Measurements from ENCODE around the gene DCBLD1.

DCBLD1 gene

DNA sequence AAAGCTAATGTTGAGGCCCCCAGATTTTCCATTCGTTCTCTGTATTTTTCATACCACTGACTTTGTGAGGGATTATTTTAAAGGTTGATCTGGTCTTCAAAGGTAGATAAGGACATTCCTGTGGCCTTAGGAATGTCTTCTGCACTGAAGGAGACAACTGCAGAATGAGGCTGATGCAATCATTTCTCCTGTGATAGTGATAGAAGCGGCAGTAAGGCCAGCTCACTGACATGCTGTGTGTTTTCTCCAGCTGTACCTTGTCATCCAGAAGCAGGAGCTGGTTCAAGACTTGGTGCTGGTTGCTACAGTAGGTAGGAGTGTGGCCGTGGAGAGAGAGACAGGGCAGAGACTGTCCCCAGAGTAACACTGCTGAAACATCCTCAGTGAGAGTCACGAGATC, 53.8 kb downstream of the DCBLD1 start:
- no peak for DNase-seq (ENCODE audit: insufficient read length, low spot score)
- no peak for FAIRE-seq
- TF ChIP-seq, protein P1, sequence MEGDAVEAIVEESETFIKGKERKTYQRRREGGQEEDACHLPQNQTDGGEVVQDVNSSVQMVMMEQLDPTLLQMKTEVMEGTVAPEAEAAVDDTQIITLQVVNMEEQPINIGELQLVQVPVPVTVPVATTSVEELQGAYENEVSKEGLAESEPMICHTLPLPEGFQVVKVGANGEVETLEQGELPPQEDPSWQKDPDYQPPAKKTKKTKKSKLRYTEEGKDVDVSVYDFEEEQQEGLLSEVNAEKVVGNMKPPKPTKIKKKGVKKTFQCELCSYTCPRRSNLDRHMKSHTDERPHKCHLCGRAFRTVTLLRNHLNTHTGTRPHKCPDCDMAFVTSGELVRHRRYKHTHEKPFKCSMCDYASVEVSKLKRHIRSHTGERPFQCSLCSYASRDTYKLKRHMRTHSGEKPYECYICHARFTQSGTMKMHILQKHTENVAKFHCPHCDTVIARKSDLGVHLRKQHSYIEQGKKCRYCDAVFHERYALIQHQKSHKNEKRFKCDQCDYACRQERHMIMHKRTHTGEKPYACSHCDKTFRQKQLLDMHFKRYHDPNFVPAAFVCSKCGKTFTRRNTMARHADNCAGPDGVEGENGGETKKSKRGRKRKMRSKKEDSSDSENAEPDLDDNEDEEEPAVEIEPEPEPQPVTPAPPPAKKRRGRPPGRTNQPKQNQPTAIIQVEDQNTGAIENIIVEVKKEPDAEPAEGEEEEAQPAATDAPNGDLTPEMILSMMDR (IDR thresholded peaks at IDR 0.05; ENCODE audit: insufficient read depth, missing control alignments), result no peak

GRCh38 chr6:117538615-117539014, 56.1 kb downstream of the DCBLD1 start:
- DNase-seq (ENCODE audit: insufficient read length, low spot score) (no peak), FAIRE-seq (no peak)
- TF ChIP-seq, protein P1 (IDR thresholded peaks at IDR 0.05; ENCODE audit: insufficient read depth, missing control alignments), result no peak

GRCh38 chr6:117540670-117541069, 58.2 kb downstream of the DCBLD1 start:
- DNase-seq (ENCODE audit: insufficient read length, low spot score) (no peak), FAIRE-seq (no peak)
- TF ChIP-seq, protein P1 (IDR thresholded peaks at IDR 0.05; ENCODE audit: insufficient read depth, missing control alignments), result no peak

- DNase-seq (ENCODE audit: insufficient read length, low spot score) (no peak), FAIRE-seq (no peak)
- TF ChIP-seq, protein P1 (IDR thresholded peaks at IDR 0.05; ENCODE audit: insufficient read depth, missing control alignments), result no peak
These were observed 60.0 kb downstream of the DCBLD1 start for GRCh38 chr6:117542493-117542892.

DNA sequence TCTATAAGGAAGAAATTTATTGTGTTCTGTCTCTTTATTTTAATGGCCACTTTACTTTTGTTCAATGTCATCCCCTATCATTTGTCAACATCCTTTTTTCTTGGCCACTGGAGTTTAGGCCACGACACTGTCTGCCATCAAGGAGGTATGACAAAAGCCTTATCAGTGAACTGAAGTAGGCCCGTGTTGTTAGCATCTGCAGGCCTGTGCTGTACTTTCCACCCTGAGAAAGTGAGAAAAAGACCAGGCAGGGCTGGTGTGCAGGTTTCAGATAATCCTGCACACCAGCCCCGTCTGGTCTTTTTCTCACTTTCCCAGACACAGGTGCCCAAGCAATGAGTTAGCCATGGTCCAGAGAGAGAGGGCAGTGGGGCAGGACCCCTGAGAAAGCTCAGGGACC, 62.2 kb downstream of the DCBLD1 start:
- TF ChIP-seq, protein P1 (IDR thresholded peaks at IDR 0.05; ENCODE audit: insufficient read depth, missing control alignments), result no peak
- DNase-seq (ENCODE audit: insufficient read length, low spot score), result no peak
- FAIRE-seq, result no peak

DNA sequence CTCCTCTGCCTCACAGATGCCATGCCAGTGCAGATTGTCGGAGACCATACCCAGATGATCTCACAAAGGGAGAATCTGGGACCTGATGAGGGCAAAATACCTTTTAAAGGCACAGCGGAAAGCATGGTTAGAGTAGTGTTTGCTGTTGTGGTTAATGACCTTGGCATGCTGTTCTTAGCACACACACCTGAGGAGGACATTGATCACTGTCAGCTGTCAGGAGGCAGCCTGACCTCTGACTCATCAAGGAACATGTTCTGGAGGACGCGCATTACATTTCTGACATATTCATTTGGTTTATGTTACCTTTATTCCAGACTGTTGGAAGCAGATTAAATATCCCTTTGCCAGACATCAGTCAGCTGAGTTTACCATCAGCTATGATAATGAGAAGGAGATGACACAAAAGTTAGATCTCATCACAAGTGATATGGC, 62.7 kb downstream of the DCBLD1 start:
- TF ChIP-seq, protein P1 (IDR thresholded peaks at IDR 0.05; ENCODE audit: insufficient read depth, missing control alignments), result no peak
- DNase-seq (ENCODE audit: insufficient read length, low spot score), result no peak
- FAIRE-seq, result no peak

- no peak for FAIRE-seq
- no peak for DNase-seq (ENCODE audit: insufficient read length, low spot score)
- TF ChIP-seq, protein P1 (IDR thresholded peaks at IDR 0.05; ENCODE audit: insufficient read depth, missing control alignments), result no peak
These were observed 64.2 kb downstream of the DCBLD1 start for GRCh38 chr6:117546674-117547073.

Measured in D721Med (cell line).